Right lobe of liver (tissue), 6 donors: ENCODE measurements around the gene IGFBP5. TPM values are rescaled to one million over a fixed set of nuclear protein-coding genes. Genes with fewer than 3 reads are reported as not detected.

Source experiments
- ATAC-seq, 4 donors: fragments of 200-7000 bp; cut with Tn5 transposase; one replicate each; pipeline ENCODE4 v1.9.1; 2020; ENCODE audit warnings: mild to moderate bottlenecking in 4 of 4, moderate library complexity in 4 of 4
- DNase-seq, 3 donors: peaks; one replicate each; pipeline ENCODE4 v3.0.0-alpha.2; 2020
- H3K27ac ChIP-seq, 3 donors: fragments of 200-600 bp; one replicate each; pipeline ENCODE4 v1.8.0; 2022
- H3K27me3 ChIP-seq, 2 donors: fragments of 200-600 bp; one replicate each; pipeline ENCODE4 v1.8.0; 2022
- H3K36me3 ChIP-seq, 4 donors: fragments of 200-600 bp; sonication (generic) in 1 of 4; one replicate each; pipeline versions ENCODE4 v1.5.1 to v1.8.0; 2017 to 2022; ENCODE audit warnings: control low read depth in 1 of 4
- H3K4me1 ChIP-seq, 4 donors: fragments of 200-600 bp; sonication (generic) in 1 of 4; one replicate each; pipeline versions ENCODE4 v1.5.1 to v1.8.0; 2017 to 2022; ENCODE audit warnings: control low read depth in 1 of 4
- H3K4me3 ChIP-seq, 3 donors: fragments of 200-600 bp; one replicate each; pipeline ENCODE4 v1.8.0; 2022
- H3K9me3 ChIP-seq, 4 donors: fragments of 200-600 bp; sonication (generic) in 1 of 4; one replicate each; pipeline versions ENCODE4 v1.5.1 to v1.8.0; 2017 to 2022; ENCODE audit warnings: control low read depth in 1 of 4
- POLR2A ChIP-seq: fragments of 450-650 bp; IDR thresholded peaks from one replicate; pipeline ENCODE4 v1.6.1; 2017; ENCODE audit warnings: antibody characterized with exemption, mild to moderate bottlenecking
- WGBS: methylation state at CpG from one replicate; pipeline ENCODE4 v1.1.6; 2018; ENCODE audit warnings: low coverage, low lambda C conversion rate; ENCODE audit not compliant: insufficient coverage; ENCODE audit errors: missing lambda C conversion rate; 5-methylcytosine and 5-hydroxymethylcytosine counted together
- intact Hi-C, 2 donors: fragments of 100-400 bp; cut with DNase I; formaldehyde crosslinking; loops; one replicate each; pipeline versions ENCODE4 v1.11.2 to v1.14.1; 2022
- total RNA-seq, 6 experiments: library from RNA; depleted of rRNA in 2 of 6; stranded (reverse); fragments of >200 nt in 2 of 6; fragmentation: NEBNext Ultra II Directional in 3 of 6; extraction: Animal tissue kit (Norgen Biotek cat#: 25700) in 3 of 6; gene quantifications; one replicate each; pipeline versions ENCODE4 v1.1.0 to v1.2.4, GENCODE V29; 2016 to 2023
- TF ChIP-seq, protein P1 (sequence below), 4 donors: fragments of 200-600 bp in 3 of 4; fragments of 450-650 bp in 1 of 4; IDR thresholded peaks; one replicate each; pipeline versions ENCODE4 v1.5.1 to v1.8.0; 2016 to 2022; ENCODE audit warnings: antibody characterized with exemption in 4 of 4, mild to moderate bottlenecking in 2 of 4
- donor health status: DM: no; HTN: yes; CAD: no.
- donor health status: DM: no; HTN: no; CAD: no.
- donor health status: DM: no; HTN: no; CAD: no.
- donor health status: DM: no; HTN: yes; CAD: no.
- donor health status: DM: no; HTN: yes; CAD: no.

Gene IGFBP5
- total RNA-seq, 6 experiments from 2014 or later, result 13.7 to 76.0 (median 30.9) TPM

DNA sequence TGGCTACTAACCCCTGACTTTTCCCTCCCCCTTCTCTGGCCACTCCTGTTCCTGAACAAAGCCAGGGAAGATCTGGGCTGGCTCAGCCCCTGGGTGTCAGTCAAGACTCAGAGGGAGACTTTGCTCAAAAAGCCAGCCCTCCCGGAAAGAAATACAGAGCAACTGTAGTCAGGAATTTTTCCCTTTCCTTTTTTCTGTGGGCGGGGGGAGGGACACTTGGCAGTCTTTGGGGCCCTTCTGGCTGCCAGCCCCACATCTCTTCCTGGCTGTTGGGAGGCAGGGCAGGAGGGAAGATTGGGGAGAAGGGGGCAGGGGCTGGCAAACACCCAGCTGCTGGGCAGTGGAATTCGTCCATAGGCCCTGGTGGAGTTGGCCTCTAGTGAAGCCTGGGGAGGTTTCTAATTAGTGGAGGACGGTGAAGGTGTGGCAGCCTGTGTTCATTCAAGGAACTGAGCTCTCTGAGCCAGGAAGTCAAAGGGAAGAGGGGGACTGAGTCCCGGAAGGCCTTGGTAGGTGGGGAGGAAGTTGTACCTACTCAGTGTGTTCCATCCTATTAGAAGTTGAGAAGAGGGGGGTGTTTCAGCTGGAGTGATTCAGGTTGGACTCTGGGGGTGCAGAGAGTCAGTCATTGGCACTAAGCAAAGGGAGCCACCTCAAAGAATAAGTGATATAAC is 51.2 kb downstream of the IGFBP5 start:
- DNase-seq (no peak), ATAC-seq (peak in 2 of 4 donors; percentile 31 to 33)
- Histone ChIP-seq H3K27ac (peak overlapping the region in 1 of 3 donors; percentile 16), H3K4me1 (peaks cover 0 to 34% (median 15%) of the 10 kb centered on the region in 4 donors), H3K4me3 (no peak overlapping the region), H3K36me3 (peaks cover 0 to 26% (median 6%) of the 10 kb centered on the region in 4 donors), H3K27me3 (no peaks in the 10 kb centered on the region), H3K9me3 (no peaks in the 10 kb centered on the region)
- 44% methylated on average over 5 of the region's 5 CpGs for WGBS
- TF ChIP-seq POLR2A, result no peak
- intact Hi-C loops, result no loop called here

DNA sequence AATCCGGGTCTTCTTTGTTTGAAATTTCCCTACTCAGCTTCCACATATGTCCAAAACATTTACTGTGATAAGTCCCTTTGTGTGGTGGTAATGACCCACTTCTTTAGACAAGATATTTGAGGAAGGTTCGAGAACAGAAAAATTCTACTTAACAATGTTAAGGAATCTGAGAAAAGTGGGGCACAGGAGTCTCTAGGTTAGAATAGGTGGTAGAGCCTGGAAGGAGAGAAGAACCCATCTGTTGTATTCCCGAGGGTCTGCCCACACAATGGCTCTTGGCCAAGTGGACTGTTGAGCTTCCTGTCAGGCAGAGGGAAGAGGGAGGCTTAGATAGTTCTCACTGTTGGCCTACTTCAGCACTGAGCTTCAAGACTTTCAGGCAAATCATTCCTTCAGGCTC is 57.9 kb downstream of the IGFBP5 start:
- H3K9me3 ChIP-seq, result no peaks in the 10 kb centered on the region
- H3K27me3 ChIP-seq, result no peaks in the 10 kb centered on the region
- ATAC-seq (no peak), DNase-seq (no peak)
- no peak for TF ChIP-seq POLR2A
- TF ChIP-seq, protein P1, sequence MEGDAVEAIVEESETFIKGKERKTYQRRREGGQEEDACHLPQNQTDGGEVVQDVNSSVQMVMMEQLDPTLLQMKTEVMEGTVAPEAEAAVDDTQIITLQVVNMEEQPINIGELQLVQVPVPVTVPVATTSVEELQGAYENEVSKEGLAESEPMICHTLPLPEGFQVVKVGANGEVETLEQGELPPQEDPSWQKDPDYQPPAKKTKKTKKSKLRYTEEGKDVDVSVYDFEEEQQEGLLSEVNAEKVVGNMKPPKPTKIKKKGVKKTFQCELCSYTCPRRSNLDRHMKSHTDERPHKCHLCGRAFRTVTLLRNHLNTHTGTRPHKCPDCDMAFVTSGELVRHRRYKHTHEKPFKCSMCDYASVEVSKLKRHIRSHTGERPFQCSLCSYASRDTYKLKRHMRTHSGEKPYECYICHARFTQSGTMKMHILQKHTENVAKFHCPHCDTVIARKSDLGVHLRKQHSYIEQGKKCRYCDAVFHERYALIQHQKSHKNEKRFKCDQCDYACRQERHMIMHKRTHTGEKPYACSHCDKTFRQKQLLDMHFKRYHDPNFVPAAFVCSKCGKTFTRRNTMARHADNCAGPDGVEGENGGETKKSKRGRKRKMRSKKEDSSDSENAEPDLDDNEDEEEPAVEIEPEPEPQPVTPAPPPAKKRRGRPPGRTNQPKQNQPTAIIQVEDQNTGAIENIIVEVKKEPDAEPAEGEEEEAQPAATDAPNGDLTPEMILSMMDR (IDR thresholded peaks at IDR 0.05), result no peak
- peaks cover 0 to 26% (median 6%) of the 10 kb centered on the region in 4 donors for H3K36me3 ChIP-seq
- intact Hi-C loops, result no loop called here
- H3K4me1 ChIP-seq, result peaks cover 0 to 37% (median 0%) of the 10 kb centered on the region in 4 donors
- H3K27ac ChIP-seq, result peak overlapping the region in 1 of 3 donors; percentile 73
- H3K4me3 ChIP-seq, result no peak overlapping the region
- WGBS, result 40% methylated on average over 3 of the region's 3 CpGs

DNA sequence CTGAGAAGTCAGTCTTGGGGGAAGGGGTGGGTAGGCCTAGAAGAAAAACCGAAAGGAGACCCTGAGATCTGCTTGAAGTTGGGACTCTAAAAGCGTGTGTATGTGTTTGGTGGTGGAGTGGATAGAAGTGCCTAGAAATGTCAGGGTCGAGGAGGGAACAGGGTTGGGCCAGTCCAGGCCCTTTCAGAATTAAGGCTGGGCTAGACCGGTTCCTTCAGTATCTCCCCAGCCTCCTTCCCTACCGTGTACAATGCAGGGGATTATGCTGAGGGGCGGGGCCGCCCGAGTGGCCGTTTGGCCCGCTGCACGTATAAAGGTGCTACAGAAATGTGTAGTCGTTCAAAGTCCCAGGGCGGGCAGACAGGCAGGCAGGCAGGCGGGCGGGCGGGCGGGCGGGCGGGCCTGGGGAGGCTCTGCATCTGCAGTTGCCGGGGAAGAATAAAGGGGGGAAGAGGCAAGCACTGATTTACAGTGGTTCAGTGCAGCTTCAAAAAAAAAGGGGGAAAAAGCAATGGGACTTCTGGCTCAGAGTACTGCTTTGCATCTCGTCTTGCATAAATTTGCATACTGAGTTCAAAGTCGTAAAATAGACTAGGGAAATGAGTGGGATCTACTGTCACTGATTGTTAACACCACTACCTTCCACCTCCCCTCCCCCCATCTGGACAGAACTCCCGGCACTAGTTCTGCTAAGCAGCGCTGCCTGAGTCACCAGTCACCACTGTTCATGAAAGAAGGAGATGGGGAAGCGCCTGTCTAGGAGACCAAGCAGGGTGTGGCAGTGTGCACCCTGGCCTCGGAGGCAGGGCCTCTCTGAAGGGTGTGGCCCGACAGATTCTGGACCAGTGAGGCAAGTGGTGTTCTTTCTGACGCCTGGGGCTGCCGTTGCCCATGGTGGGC is 58.5 kb downstream of the IGFBP5 start:
- Histone ChIP-seq H3K4me1 (peaks cover 0 to 37% (median 0%) of the 10 kb centered on the region in 4 donors), H3K9me3 (no peaks in the 10 kb centered on the region), H3K27ac (peak overlapping the region; percentile 32 to 73 (median 43)), H3K36me3 (peaks cover 0 to 26% (median 6%) of the 10 kb centered on the region in 4 donors), H3K4me3 (peak overlapping the region; percentile 7 to 76 (median 68)), H3K27me3 (no peaks in the 10 kb centered on the region)
- WGBS, result 25% methylated on average over 25 of the region's 29 CpGs
- intact Hi-C loops, result no loop called here
- peak; percentile 65 to 82 (median 67) for DNase-seq
- TF ChIP-seq, protein P1 (IDR thresholded peaks at IDR 0.05), result no peak
- no peak for TF ChIP-seq POLR2A
- peak; percentile 63 to 74 (median 70) for ATAC-seq

DNA sequence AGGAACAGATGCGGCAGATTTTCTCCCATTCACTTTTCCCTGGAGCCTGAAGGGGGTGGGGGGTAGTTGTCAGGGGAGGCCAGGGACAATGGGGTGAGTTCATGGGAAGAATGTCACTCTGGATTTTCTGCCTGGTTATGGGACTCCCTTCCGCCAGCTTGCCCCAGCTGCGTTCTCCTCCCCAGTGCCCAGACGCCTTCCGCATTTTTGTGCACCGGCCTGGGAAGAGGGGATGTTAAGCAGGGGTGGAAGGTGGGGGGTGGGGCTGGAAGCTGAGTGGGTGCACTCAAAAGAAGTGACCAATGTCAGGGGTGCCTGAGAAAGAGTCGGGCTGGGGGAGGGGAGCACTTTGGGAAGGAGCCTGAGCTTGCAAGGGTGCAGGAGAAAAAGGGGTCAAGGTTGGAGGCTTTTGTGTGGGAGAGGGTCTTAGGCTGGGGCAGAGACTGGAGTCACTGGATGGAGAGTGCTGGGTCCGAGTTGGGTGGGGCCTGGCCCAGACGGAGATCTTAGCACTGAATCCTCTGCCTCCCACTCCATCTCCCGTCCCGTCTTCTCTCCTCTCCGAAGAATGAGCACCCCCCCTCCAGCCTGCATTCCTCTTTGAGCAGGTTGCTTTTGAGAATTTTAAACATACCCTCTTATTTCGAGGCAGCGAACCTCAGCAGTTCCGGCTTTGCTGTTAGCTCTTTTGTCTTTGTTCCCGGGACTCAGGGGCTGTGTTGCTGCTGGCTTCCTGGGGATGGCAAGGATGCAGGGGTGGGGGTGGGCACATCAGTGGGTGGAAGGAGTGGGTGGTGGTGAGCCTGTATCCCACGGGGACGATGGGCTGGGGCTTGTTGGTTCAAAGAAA is 59.4 kb downstream of the IGFBP5 start:
- whole genome bisulfite sequencing, result 43% methylated on average over 11 of the region's 18 CpGs
- Histone ChIP-seq H3K36me3 (peaks cover 0 to 21% (median 5%) of the 10 kb centered on the region in 4 donors), H3K4me1 (peaks cover 0 to 37% (median 0%) of the 10 kb centered on the region in 4 donors), H3K27ac (peak overlapping the region; percentile 32 to 73 (median 73)), H3K4me3 (peak overlapping the region; percentile 54 to 76 (median 68)), H3K27me3 (no peaks in the 10 kb centered on the region), H3K9me3 (no peaks in the 10 kb centered on the region)
- TF ChIP-seq POLR2A, result no peak
- TF ChIP-seq, protein P1 (IDR thresholded peaks at IDR 0.05), result no peak
- DNase-seq, result no peak
- intact Hi-C loops, result no loop called here
- ATAC-seq, result no peak
